ENCODE results near the gene ALDH1A1. TPM values are rescaled to one million over a fixed set of nuclear protein-coding genes. Genes with fewer than 3 reads are reported as not detected.

Gene ALDH1A1
- total RNA-seq, 1 donor from 2014 or later, result 212 TPM

DNA sequence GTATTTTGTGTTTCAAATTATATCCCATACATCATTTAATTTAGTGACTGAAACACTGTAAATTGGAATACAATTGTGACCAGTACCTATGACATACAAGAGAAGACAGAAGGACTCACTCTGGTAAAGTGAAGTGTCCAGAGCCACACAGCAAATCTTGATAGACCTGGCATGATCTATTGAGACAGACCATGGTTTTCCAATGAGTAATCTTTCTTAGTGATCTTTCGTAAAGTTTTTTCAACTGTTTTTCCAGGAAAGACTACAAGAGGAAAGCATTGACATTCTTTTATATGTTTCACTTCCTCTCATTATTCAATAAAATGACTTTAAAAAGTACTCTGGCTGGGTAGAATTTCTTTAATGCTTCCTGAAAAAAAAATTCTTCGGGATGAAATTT, 43.3 kb upstream of the ALDH1A1 start:
- no peaks in the 10 kb centered on the region for H3K27me3 ChIP-seq
- H3K36me3 ChIP-seq, result no peaks in the 10 kb centered on the region
- no peak overlapping the region for H3K27ac ChIP-seq
- peaks cover 16% of the 10 kb centered on the region for H3K4me1 ChIP-seq
- TF ChIP-seq CTCF (IDR thresholded peaks at IDR 0.05), result no peak
- intact Hi-C loops (cut with DNase I), result loop anchor here (10.0 kb wide), 1 partner anchor 79 kb away; no protein-coding TSS in a partner anchor
- ATAC-seq (no peak), DNase-seq (no peak)
- H3K9me3 ChIP-seq, result no peaks in the 10 kb centered on the region
- H3K4me3 ChIP-seq, result no peak overlapping the region

DNA sequence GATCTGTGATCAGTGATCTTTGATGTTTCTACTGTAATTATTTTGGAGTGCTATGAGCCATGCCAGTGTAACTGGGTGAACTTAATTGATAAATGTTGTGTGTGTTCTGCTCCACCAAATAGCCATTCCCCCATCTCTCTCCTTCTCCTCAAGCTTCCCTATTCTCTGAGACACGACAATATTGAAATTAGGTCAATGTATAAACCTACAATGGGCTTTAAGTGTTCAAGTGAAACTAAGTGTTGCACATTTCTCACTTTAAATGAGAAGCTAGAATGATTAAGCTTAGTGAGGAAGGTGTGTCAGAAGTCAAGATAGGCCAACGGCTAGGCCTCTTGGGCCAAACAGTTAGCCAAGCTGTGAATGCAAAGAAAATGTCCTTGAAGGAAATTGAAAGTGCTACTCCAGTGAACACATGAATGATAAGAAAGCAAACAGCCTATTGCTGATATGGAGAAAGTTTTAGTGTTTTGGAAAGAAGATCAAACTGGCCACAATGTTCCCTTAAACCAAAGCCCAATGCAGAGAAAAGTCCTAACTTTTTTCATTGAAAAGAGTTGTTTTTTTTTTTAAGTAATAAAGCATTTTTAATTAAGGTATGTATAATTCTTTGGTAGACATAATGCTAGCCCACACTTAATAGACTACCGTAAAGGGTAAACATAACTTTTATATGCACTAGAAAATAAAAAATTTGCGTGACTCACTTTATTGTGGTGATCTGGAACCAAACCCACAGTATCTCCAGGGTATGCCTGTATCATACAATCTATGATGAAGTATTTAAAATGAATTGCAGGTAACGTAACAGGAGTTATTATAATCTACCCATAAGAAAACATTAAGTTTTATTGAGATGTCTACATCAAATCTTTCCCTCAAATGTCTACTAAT, 42.5 kb upstream of the ALDH1A1 start:
- Histone ChIP-seq H3K4me3 (no peak overlapping the region), H3K27me3 (no peaks in the 10 kb centered on the region), H3K36me3 (no peaks in the 10 kb centered on the region), H3K4me1 (peaks cover 16% of the 10 kb centered on the region), H3K9me3 (no peaks in the 10 kb centered on the region), H3K27ac (no peak overlapping the region)
- ATAC-seq, result no peak
- no peak for DNase-seq
- intact Hi-C loops (cut with DNase I), result loop anchor here (10.0 kb wide), 1 partner anchor 79 kb away; no protein-coding TSS in a partner anchor
- no peak for TF ChIP-seq CTCF (IDR thresholded peaks at IDR 0.05)

- DNase-seq, result no peak
- intact Hi-C loops (cut with DNase I), result loop anchor here (10.0 kb wide), 1 partner anchor 83 kb away; no protein-coding TSS in a partner anchor
- Histone ChIP-seq H3K27me3 (no peaks in the 10 kb centered on the region), H3K9me3 (no peaks in the 10 kb centered on the region), H3K27ac (no peak overlapping the region), H3K4me1 (peaks cover 6% of the 10 kb centered on the region), H3K36me3 (no peaks in the 10 kb centered on the region), H3K4me3 (no peak overlapping the region)
- TF ChIP-seq CTCF (IDR thresholded peaks at IDR 0.05), result no peak
- no peak for ATAC-seq
These were observed 38.9 kb upstream of the ALDH1A1 start for GRCh38 chr9:72991772-72992171.

DNA sequence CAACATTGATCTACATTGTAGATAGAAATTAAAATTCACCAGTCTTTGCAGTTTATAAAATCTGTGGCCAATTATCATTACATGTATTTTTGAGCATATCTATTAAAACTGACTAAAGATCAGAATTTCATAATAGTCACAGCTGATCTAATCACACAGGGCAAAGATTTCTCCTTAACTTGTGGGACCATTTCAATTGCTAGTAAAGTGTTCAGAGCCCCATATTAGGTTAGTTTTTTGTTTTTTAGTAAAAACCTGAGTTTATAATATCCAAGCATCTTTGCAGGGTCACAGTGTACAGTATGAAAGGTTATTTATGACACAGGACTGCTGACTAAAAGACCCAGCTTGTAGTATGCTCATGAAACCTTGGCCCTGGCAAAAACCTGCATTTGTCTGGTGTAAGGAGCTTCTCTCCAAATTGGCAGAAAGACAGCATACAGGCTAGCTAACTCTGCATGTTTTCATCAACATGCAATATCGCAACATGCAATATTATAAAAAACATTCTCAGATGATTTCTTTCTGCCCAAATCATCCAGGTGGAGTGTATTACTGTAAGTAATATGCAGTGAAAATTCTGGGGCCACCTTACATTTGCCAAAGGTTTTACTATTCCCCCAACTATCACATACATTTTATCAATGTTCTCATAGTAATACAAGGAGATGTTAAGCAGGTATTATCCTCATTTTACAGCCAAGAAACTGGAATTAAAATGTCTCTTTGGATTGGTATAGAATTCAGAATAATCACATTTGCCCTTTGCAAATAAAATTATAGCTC, 37.7 kb upstream of the ALDH1A1 start:
- no peaks in the 10 kb centered on the region for H3K9me3 ChIP-seq
- TF ChIP-seq CTCF (IDR thresholded peaks at IDR 0.05), result no peak
- intact Hi-C loops (cut with DNase I), result loop anchor here (10.0 kb wide), 1 partner anchor 84 kb away; no protein-coding TSS in a partner anchor
- DNase-seq (no peak), ATAC-seq (no peak)
- peaks cover 3% of the 10 kb centered on the region for H3K4me1 ChIP-seq
- H3K36me3 ChIP-seq, result no peaks in the 10 kb centered on the region
- no peak overlapping the region for H3K27ac ChIP-seq
- no peak overlapping the region for H3K4me3 ChIP-seq
- H3K27me3 ChIP-seq, result no peaks in the 10 kb centered on the region

- no peak overlapping the region for H3K27ac ChIP-seq
- no peak for TF ChIP-seq CTCF (IDR thresholded peaks at IDR 0.05)
These were observed 33.8 kb upstream of the ALDH1A1 start for GRCh38 chr9:72986522-72987116.

More at GRCh38 chr9:72986522-72987116, 33.8 kb upstream of the ALDH1A1 start:
- DNase-seq (no peak), ATAC-seq (no peak)
- no peaks in the 10 kb centered on the region for H3K27me3 ChIP-seq
- intact Hi-C loops (cut with DNase I), result no loop called here
- H3K36me3 ChIP-seq, result no peaks in the 10 kb centered on the region
- no peaks in the 10 kb centered on the region for H3K9me3 ChIP-seq
- H3K4me3 ChIP-seq, result no peak overlapping the region
- no peaks in the 10 kb centered on the region for H3K4me1 ChIP-seq

All from upper lobe of right lung (tissue), 1 donor.